Hepatocyte (in vitro differentiated cells): ENCODE results near the gene KBTBD13.

Experiments
- EZH2 ChIP-seq: fragments of 200-600 bp; sonication (generic); IDR thresholded peaks from 2 replicates; pipeline ENCODE4 v1.6.1; 2016; ENCODE audit warnings: antibody characterized with exemption, mild to moderate bottlenecking, borderline replicate concordance
- EZH2phosphoT487 ChIP-seq: fragments of 200-600 bp; sonication (generic); IDR thresholded peaks from one replicate; pipeline ENCODE4 v1.6.1; 2018; ENCODE audit warnings: antibody characterized with exemption, mild to moderate bottlenecking, low read depth, moderate library complexity; ENCODE audit not compliant: unreplicated experiment, severe bottlenecking
- TF ChIP-seq, protein P1 (sequence below): fragments of 200-600 bp; sonication (generic); IDR thresholded peaks from 2 replicates; pipeline ENCODE4 v1.5.1; 2016; ENCODE audit warnings: antibody characterized with exemption, mild to moderate bottlenecking; ENCODE audit not compliant: poor library complexity

DNA sequence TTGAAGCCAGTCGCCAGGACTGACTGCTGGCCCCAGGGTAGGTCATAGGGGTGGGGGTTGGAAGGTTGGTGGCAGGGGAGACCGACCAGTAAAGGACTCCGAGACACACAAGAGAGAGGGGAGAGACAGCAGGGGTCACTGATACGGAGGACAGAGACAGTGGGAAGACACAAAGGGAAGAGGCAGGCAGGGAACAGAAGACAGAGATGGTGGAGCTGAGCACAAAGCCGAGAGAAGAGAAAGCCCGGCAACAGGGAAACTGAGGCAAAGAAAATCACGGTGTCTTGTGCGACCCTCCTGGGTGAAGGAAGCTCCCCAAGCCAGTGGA, 9.3 kb upstream of the KBTBD13 start:
- TF ChIP-seq, protein P1, sequence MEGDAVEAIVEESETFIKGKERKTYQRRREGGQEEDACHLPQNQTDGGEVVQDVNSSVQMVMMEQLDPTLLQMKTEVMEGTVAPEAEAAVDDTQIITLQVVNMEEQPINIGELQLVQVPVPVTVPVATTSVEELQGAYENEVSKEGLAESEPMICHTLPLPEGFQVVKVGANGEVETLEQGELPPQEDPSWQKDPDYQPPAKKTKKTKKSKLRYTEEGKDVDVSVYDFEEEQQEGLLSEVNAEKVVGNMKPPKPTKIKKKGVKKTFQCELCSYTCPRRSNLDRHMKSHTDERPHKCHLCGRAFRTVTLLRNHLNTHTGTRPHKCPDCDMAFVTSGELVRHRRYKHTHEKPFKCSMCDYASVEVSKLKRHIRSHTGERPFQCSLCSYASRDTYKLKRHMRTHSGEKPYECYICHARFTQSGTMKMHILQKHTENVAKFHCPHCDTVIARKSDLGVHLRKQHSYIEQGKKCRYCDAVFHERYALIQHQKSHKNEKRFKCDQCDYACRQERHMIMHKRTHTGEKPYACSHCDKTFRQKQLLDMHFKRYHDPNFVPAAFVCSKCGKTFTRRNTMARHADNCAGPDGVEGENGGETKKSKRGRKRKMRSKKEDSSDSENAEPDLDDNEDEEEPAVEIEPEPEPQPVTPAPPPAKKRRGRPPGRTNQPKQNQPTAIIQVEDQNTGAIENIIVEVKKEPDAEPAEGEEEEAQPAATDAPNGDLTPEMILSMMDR: no peak
- TF ChIP-seq EZH2phosphoT487: no peak
- TF ChIP-seq EZH2: no peak
